ENCODE measurements around the gene NXPH3.

DNA sequence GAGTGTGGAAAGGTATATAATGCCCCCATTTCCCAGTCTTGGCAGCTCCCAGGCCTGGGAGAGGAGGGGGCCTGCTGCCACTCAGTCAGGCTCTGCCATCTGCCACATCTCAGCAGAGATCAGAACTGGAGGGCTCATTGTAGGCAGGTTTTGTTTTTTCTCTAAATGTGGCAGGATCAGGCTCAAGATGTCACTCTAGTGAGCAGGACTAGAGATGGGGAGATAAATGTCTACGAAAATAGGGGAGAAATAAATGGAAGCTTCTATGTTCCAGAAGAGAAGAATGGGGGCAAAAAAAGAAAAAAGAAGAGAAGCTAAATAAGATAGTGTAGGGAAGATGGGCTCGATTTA lies 13.9 kb downstream of the NXPH3 start:
- peak; percentile 81 for TF ChIP-seq GATA2 (IDR thresholded peaks at IDR 0.05; ENCODE audit: low read depth, low read length)
- no peak for TF ChIP-seq GATA3 (IDR thresholded peaks at IDR 0.05; ENCODE audit: low read depth, low read length)

All from SH-SY5Y (cell line).